ENCODE data around the gene POC1A. TPM values are rescaled to one million over a fixed set of nuclear protein-coding genes. Genes with fewer than 3 reads are reported as not detected.

Gene POC1A
- total RNA-seq, 4 donors from 2014 or later, result 0.84 to 3.1 (median 2.4) TPM

- Histone ChIP-seq H3K36me3 (no peaks in the 10 kb centered on the region), H3K4me1 (peaks cover 0 to 20% (median 0%) of the 10 kb centered on the region in 4 donors), H3K9me3 (no peaks in the 10 kb centered on the region), H3K27me3 (no peaks in the 10 kb centered on the region), H3K4me3 (no peak overlapping the region), H3K27ac (no peak overlapping the region)
- TF ChIP-seq POLR2A (IDR thresholded peaks at IDR 0.05) (no peak), EP300 (IDR thresholded peaks at IDR 0.05) (no peak), CTCF (IDR thresholded peaks at IDR 0.05) (no peak)
- WGBS, 2 donors, result 69 to 80% methylated on average over 2 of the region's 2 CpGs
- no peak for DNase-seq (ENCODE audit: low spot score in 2 of 2)
These were observed 43.7 kb downstream of the POC1A start for GRCh38 chr3:52110502-52110901.

GRCh38 chr3:52109611-52110301, 44.5 kb downstream of the POC1A start:
- H3K4me1 ChIP-seq, result peaks cover 0 to 20% (median 0%) of the 10 kb centered on the region in 4 donors
- no peaks in the 10 kb centered on the region for H3K36me3 ChIP-seq
- no peak overlapping the region for H3K4me3 ChIP-seq
- 61 to 63% methylated on average over 8 of the region's 8 CpGs for WGBS, 2 donors
- no peaks in the 10 kb centered on the region for H3K9me3 ChIP-seq
- H3K27ac ChIP-seq, result no peak overlapping the region
- no peaks in the 10 kb centered on the region for H3K27me3 ChIP-seq
- TF ChIP-seq EP300 (IDR thresholded peaks at IDR 0.05) (no peak), POLR2A (IDR thresholded peaks at IDR 0.05) (no peak), CTCF (IDR thresholded peaks at IDR 0.05) (no peak)
- no peak for DNase-seq (ENCODE audit: low spot score in 2 of 2)

GRCh38 chr3:52108302-52109232, 45.7 kb downstream of the POC1A start:
- Histone ChIP-seq H3K4me3 (no peak overlapping the region), H3K36me3 (no peaks in the 10 kb centered on the region), H3K9me3 (no peaks in the 10 kb centered on the region), H3K27ac (peak overlapping the region in 1 of 4 donors; percentile 33), H3K27me3 (no peaks in the 10 kb centered on the region), H3K4me1 (peaks cover 0 to 20% (median 0%) of the 10 kb centered on the region in 4 donors)
- 52 to 56% methylated on average over 20 of the region's 20 CpGs for WGBS, 2 donors
- DNase-seq (ENCODE audit: low spot score in 2 of 2), result peak in 1 of 2 donors; percentile 32
- TF ChIP-seq POLR2A (IDR thresholded peaks at IDR 0.05) (no peak), CTCF (IDR thresholded peaks at IDR 0.05) (peak in 1 of 5 experiments; percentile 36), EP300 (IDR thresholded peaks at IDR 0.05) (peak in 1 of 2 donors; percentile 44)

- DNase-seq (ENCODE audit: low spot score in 2 of 2), result no peak
- H3K4me3 ChIP-seq, result no peak overlapping the region
- no peak for TF ChIP-seq CTCF (IDR thresholded peaks at IDR 0.05)
- no peak for TF ChIP-seq POLR2A (IDR thresholded peaks at IDR 0.05)
- no peak for TF ChIP-seq EP300 (IDR thresholded peaks at IDR 0.05)
- H3K36me3 ChIP-seq, result no peaks in the 10 kb centered on the region
- no peaks in the 10 kb centered on the region for H3K9me3 ChIP-seq
- H3K27ac ChIP-seq, result no peak overlapping the region
- WGBS, 2 donors, result 91 to 93% methylated on average over 11 of the region's 11 CpGs
- no peaks in the 10 kb centered on the region for H3K27me3 ChIP-seq
- peaks cover 0 to 20% (median 0%) of the 10 kb centered on the region in 4 donors for H3K4me1 ChIP-seq
These were observed 47.1 kb downstream of the POC1A start for GRCh38 chr3:52106951-52107611.
